GM18870 (cell line): ENCODE data around the gene ARID3B.
A peak's percentile ranks its signal among the peaks of the same experiment; 100 is the strongest.
"Not testable (repeated sequence)": the region's sequence is repeated elsewhere in the genome, so short reads cannot be mapped to it uniquely, and the experiment has no call there.

Experiments used
- ATAC-seq: cut with Tn5 transposase; IDR thresholded peaks from one replicate; pipeline ENCODE4 v1.9.1; 2021; ENCODE audit warnings: moderate library complexity; ENCODE audit not compliant: unreplicated experiment

The ARID3B gene

GRCh38 chr15:74565381-74566085 lies 24.5 kb downstream of the ARID3B start:
- ATAC-seq = no peak

- ATAC-seq = no peak
These were observed 27.6 kb downstream of the ARID3B start for GRCh38 chr15:74568594-74568993.

- ATAC-seq = no peak
These were observed 28.7 kb downstream of the ARID3B start for GRCh38 chr15:74569731-74570070.

GRCh38 chr15:74571191-74571590 lies 30.2 kb downstream of the ARID3B start:
- no peak for ATAC-seq

- no peak for ATAC-seq
These were observed 33.0 kb downstream of the ARID3B start for GRCh38 chr15:74573987-74574386.

GRCh38 chr15:74578496-74578994 lies 37.5 kb downstream of the ARID3B start:
- no peak for ATAC-seq

- ATAC-seq = no peak
These were observed 38.0 kb downstream of the ARID3B start for GRCh38 chr15:74579001-74579400.

- ATAC-seq = no peak
These were observed 39.7 kb downstream of the ARID3B start for GRCh38 chr15:74580538-74581350.

GRCh38 chr15:74584204-74584603 lies 43.2 kb downstream of the ARID3B start:
- no peak for ATAC-seq

GRCh38 chr15:74584779-74585178 lies 43.8 kb downstream of the ARID3B start:
- ATAC-seq = no peak

- no peak for ATAC-seq
These were observed 44.2 kb downstream of the ARID3B start for GRCh38 chr15:74585191-74585590.

- no peak for ATAC-seq
These were observed 44.8 kb downstream of the ARID3B start for GRCh38 chr15:74585857-74586256.

GRCh38 chr15:74589826-74590225 lies 48.8 kb downstream of the ARID3B start:
- ATAC-seq = no peak

- ATAC-seq = no peak
These were observed 51.2 kb downstream of the ARID3B start for GRCh38 chr15:74592222-74592621.

- no peak for ATAC-seq
These were observed 52.1 kb downstream of the ARID3B start for GRCh38 chr15:74593122-74593521.

GRCh38 chr15:74594455-74594854 lies 53.4 kb downstream of the ARID3B start:
- no peak for ATAC-seq

- no peak for ATAC-seq
These were observed 54.3 kb downstream of the ARID3B start for GRCh38 chr15:74595271-74595670.

GRCh38 chr15:74596736-74597135 lies 55.7 kb downstream of the ARID3B start:
- not testable (repeated sequence) for ATAC-seq

GRCh38 chr15:74597146-74597705 lies 56.2 kb downstream of the ARID3B start:
- ATAC-seq = not testable (repeated sequence)

- ATAC-seq = peak; percentile 69
These were observed 57.3 kb downstream of the ARID3B start for GRCh38 chr15:74598126-74598842.

GRCh38 chr15:74599156-74599555 lies 58.1 kb downstream of the ARID3B start:
- ATAC-seq = no peak
